Endothelial cell of umbilical vein (primary cell): ENCODE measurements around the gene LITAF. TPM values are rescaled to one million over a fixed set of nuclear protein-coding genes. Genes with fewer than 3 reads are reported as not detected.

Experiments used
- Bru-seq: library from RNA; stranded (reverse); fragments of 400-500 nt; gene quantifications from one replicate; lab custom pipeline; 2021; lab: Mats Ljungman, UMichigan
- BruChase-seq, 2 experiments: library from RNA; stranded (reverse); fragments of 400-500 nt; gene quantifications; one replicate each; lab custom pipeline; 2021; lab: Mats Ljungman, UMichigan
- BruUV-seq: library from RNA; stranded (reverse); fragments of 400-500 nt; replicated peaks from 2 replicates; lab custom pipeline; 2021; lab: Mats Ljungman, UMichigan
- CTCF ChIA-PET: fragments of 300-600, 350-600 bp; sonication (Branson Sonifier 250); formaldehyde crosslinking; loops from one replicate; lab custom pipeline; 2021; ENCODE audit warnings: antibody characterized with exemption, inconsistent platforms; lab: Charles Lee
- POLR2A ChIA-PET: fragments of 300-600, 350-600 bp; sonication (Branson Sonifier 250); formaldehyde crosslinking; loops from one replicate; lab custom pipeline; 2021; ENCODE audit warnings: antibody characterized with exemption, inconsistent platforms; lab: Charles Lee
- DNase-seq: peaks from one replicate; pipeline ENCODE4 v3.0.0-alpha.2; 2011; ENCODE audit warnings: low read depth, low spot score
- FAIRE-seq: peaks from 2 replicates; lab custom pipeline; 2011; peaks lifted over from hg19 to GRCh38; lab: Jason Lieb, UNC
- H2AFZ ChIP-seq: 2 replicates; pipeline ENCODE4 v1.6.0; 2012; ENCODE audit warnings: low read depth, low read length, control low read depth, inconsistent platforms
- H3K27ac ChIP-seq: 2 replicates; pipeline ENCODE4 v1.5.1; 2011; ENCODE audit warnings: low read depth, mild to moderate bottlenecking, control low read depth, low read length, moderate library complexity; ENCODE audit not compliant: insufficient read depth
- H3K27me3 ChIP-seq, 2 experiments: 2 replicates each; pipeline versions ENCODE4 v1.6.0 to v1.6.1; 2011; ENCODE audit warnings: low read length in 2 of 2, mixed read lengths in 1 of 2; ENCODE audit not compliant: control insufficient read depth in 2 of 2, insufficient read depth in 2 of 2
- H3K36me3 ChIP-seq, 2 experiments: 2 replicates in 1 of 2; 3 replicates in 1 of 2; pipeline ENCODE4 v1.5.1; 2011; ENCODE audit warnings: low read length in 2 of 2, mild to moderate bottlenecking in 1 of 2, moderate library complexity in 1 of 2; ENCODE audit not compliant: control insufficient read depth in 2 of 2, insufficient read depth in 2 of 2; ENCODE audit errors: extremely low read depth in 1 of 2
- H3K4me1 ChIP-seq: 3 replicates; pipeline ENCODE4 v1.5.1; 2011; ENCODE audit warnings: mild to moderate bottlenecking, low read length; ENCODE audit not compliant: control insufficient read depth, insufficient read depth; ENCODE audit errors: extremely low read depth
- H3K4me2 ChIP-seq: 2 replicates; pipeline ENCODE4 v1.6.1; 2011; ENCODE audit warnings: low read length, control low read depth, mixed read lengths; ENCODE audit not compliant: insufficient read depth
- H3K4me3 ChIP-seq, 3 experiments: fragments of 200-600 bp in 1 of 3; sonication (generic), shearing (Covaris generic) in 1 of 3; replicated peaks in 1 of 3; 2 replicates each; pipeline ENCODE4 v1.5.1; 2011 to 2016; ENCODE audit warnings: control low read depth in 3 of 3, low read length in 3 of 3, mild to moderate bottlenecking in 2 of 3, inconsistent platforms in 1 of 3, low read depth in 1 of 3, moderate library complexity in 1 of 3; ENCODE audit not compliant: insufficient read depth in 1 of 3
- H3K79me2 ChIP-seq: 2 replicates; pipeline ENCODE4 v1.6.0; 2012; ENCODE audit warnings: low read length, inconsistent platforms; ENCODE audit not compliant: control insufficient read depth, insufficient read depth
- H3K9ac ChIP-seq: replicated peaks from 2 replicates; pipeline ENCODE3; 2011; ENCODE audit warnings: low read length, control low read depth; ENCODE audit not compliant: insufficient read depth; ENCODE audit errors: extremely low read depth
- H3K9me1 ChIP-seq: replicated peaks from 3 replicates; pipeline ENCODE4 v1.6.0; 2011; ENCODE audit warnings: mild to moderate bottlenecking, low read length; ENCODE audit not compliant: control insufficient read depth, insufficient read depth; ENCODE audit errors: extremely low read depth
- H3K9me3 ChIP-seq: replicated peaks from 2 replicates; pipeline ENCODE4 v1.5.1; 2012; ENCODE audit warnings: low read length, inconsistent platforms; ENCODE audit not compliant: control insufficient read depth, insufficient read depth
- H4K20me1 ChIP-seq: replicated peaks from 2 replicates; pipeline ENCODE3; 2011; ENCODE audit warnings: mild to moderate bottlenecking, low read length; ENCODE audit not compliant: control insufficient read depth, insufficient read depth; ENCODE audit errors: extremely low read depth
- EZH2 ChIP-seq: IDR thresholded peaks from 2 replicates; pipeline ENCODE4 v1.6.1; 2012; ENCODE audit warnings: borderline replicate concordance, low read depth, mild to moderate bottlenecking, moderate library complexity, low read length, inconsistent platforms; ENCODE audit not compliant: severe bottlenecking
- FOS ChIP-seq: IDR thresholded peaks from 2 replicates; pipeline ENCODE4 v1.6.1; 2011; ENCODE audit warnings: mild to moderate bottlenecking, low read length, moderate library complexity, borderline replicate concordance; ENCODE audit not compliant: insufficient read depth
- MYC ChIP-seq: IDR thresholded peaks from one replicate; pipeline ENCODE4 v1.6.1; 2011; ENCODE audit warnings: mild to moderate bottlenecking, low read depth, low read length
- dilution Hi-C: fragments of 300-500 bp; cut with MboI; formaldehyde crosslinking; loops from one replicate; pipeline ENCODE4 v1.15.0; 2019; ENCODE audit warnings: low sequenced_read_pairs; ENCODE audit not compliant: extremely low pct_ligation_motif_present
- intact Hi-C: fragments of 100-400 bp; cut with micrococcal nuclease; formaldehyde crosslinking; loops from one replicate; pipeline ENCODE4 v1.10.0; 2022
- long read RNA-seq: library from polyadenylated mRNA; stranded (forward); transcript quantifications from one replicate; pipeline ENCODE4 v2.0.0, GENCODE V29; 2021
- polyA minus RNA-seq, 3 experiments: library from RNA; depleted of rRNA, polyadenylated mRNA; stranded (reverse); fragments of >200 nt; gene quantifications; 1 replicate in 1 of 3; 2 replicates in 2 of 3; pipeline ENCODE4 v1.2.3, GENCODE V29; 2011
- polyA plus RNA-seq, 4 experiments: library from polyadenylated mRNA; depleted of rRNA in 3 of 4; stranded (reverse) in 3 of 4; unstranded in 1 of 4; fragments of >200 nt; gene quantifications; 2 replicates each; pipeline versions ENCODE4 v1.2.1 to v1.2.3, GENCODE V29; 2011 to 2012; ENCODE audit warnings: missing spikeins in 1 of 4
- total RNA-seq: library from RNA; stranded (reverse); gene quantifications from 2 replicates; pipeline ENCODE4 v1.2.3, GENCODE V29; 2021

The LITAF gene
- total RNA-seq (15.2 and 17.4 TPM in 2 replicates), polyA plus RNA-seq (27.2 and 36.1 TPM in 2 replicates), polyA minus RNA-seq (21.5 and 26.2 TPM in 2 replicates), Bru-seq, nascent RNA (percentile 34 among the genes with signal in this experiment), BruChase-seq, experiment 1, labeled RNA remaining after a 6-hour chase (percentile 44 among the genes with signal in this experiment), BruChase-seq, experiment 2, labeled RNA remaining after a 2-hour chase (percentile 35 among the genes with signal in this experiment)
- 11.7 and 13.9 TPM in 2 replicates for polyA plus RNA-seq (2011; cell fraction: cytosol; rRNA removed)
- 4.3 and 4.5 TPM in 2 replicates for polyA plus RNA-seq (2011; cell fraction: nucleus; rRNA removed)
- 8.4 and 14.8 TPM in 2 replicates for polyA plus RNA-seq (2012)
- 72.3 TPM for polyA minus RNA-seq (2011; cell fraction: cytosol; rRNA and poly(A)+ RNA removed)
- 1.9 and 3.8 TPM in 2 replicates for polyA minus RNA-seq (2011; cell fraction: nucleus; rRNA and poly(A)+ RNA removed)
- long read RNA-seq, transcript LITAF-221 (4 exons, 2,467 nt) = major isoform, 36 of 48 reads
- long read RNA-seq, partial matches to known transcripts = 4 of 48 reads
- long read RNA-seq, other reads (novel, unspliced or antisense) = 4 of 48 reads

- H3K36me3 ChIP-seq = no peaks in the 10 kb centered on the region
- DNase-seq (no peak), FAIRE-seq (no peak)
- H2AFZ ChIP-seq = peak within 1 kb of the TSS; percentile 85
- no peaks in the 10 kb centered on the region for H3K9me3 ChIP-seq
- H3K79me2 ChIP-seq = no peaks in the 10 kb centered on the region
- H3K4me3 ChIP-seq = peak within 1 kb of the TSS; percentile 50 to 74 (median 60)
- no peaks in the 10 kb centered on the region for H3K9me1 ChIP-seq
- H3K4me2 ChIP-seq = peak within 1 kb of the TSS; percentile 83
- CTCF ChIA-PET = interaction anchor here (1.1 to 2.1 kb wide), 3 partner anchors 43 to 191 kb away, joined by 3 to 7 read pairs (median 4); no protein-coding TSS in a partner anchor
- no peak within 1 kb of the TSS for H3K27ac ChIP-seq
- dilution Hi-C loops (no loop called here), intact Hi-C loops (loop anchor here (5.0 kb wide), 1 partner anchor 90 kb away; no protein-coding TSS in a partner anchor)
- H3K27me3 ChIP-seq = peaks cover 5 to 13% of the 10 kb centered on the region in 2 experiments
- peak within 1 kb of the TSS; percentile 63 for H3K9ac ChIP-seq
- BruUV-seq = no TSS peak
- no peaks in the 10 kb centered on the region for H4K20me1 ChIP-seq
- peaks cover 5% of the 10 kb centered on the region for H3K4me1 ChIP-seq
- POLR2A ChIA-PET = no interaction called here
- TF ChIP-seq FOS = no peak
Observed at GRCh38 chr16:11586856-11587642, at the start of gene LITAF. Gene LITAF, minus strand, starts transcription at chr16:11586919. Its CDS starts 30,189 bp downstream, at chr16:11556730.

- no peak for DNase-seq
- CTCF ChIA-PET = interaction anchor here (1.0 to 2.5 kb wide), 3 partner anchors 104 to 240 kb away, joined by 3 to 14 read pairs (median 9); no protein-coding TSS in a partner anchor
- Histone ChIP-seq H3K9me1 (no peaks in the 10 kb centered on the region), H3K4me2 (no peak overlapping the region), H3K27me3 (peaks cover 2% of the 10 kb centered on the region in 2 experiments), H3K4me3 (no peak overlapping the region), H3K9ac (no peak overlapping the region), H4K20me1 (no peaks in the 10 kb centered on the region), H3K79me2 (no peaks in the 10 kb centered on the region), H3K27ac (no peak overlapping the region), H3K9me3 (no peaks in the 10 kb centered on the region), H3K36me3 (no peaks in the 10 kb centered on the region), H2AFZ (no peak overlapping the region), H3K4me1 (peaks cover 3% of the 10 kb centered on the region)
- no peak for TF ChIP-seq EZH2
- no peak for TF ChIP-seq MYC
- BruUV-seq = no TSS peak
- dilution Hi-C loops = no loop called here
- POLR2A ChIA-PET = no interaction called here
- intact Hi-C loops = no loop called here
- no peak for FAIRE-seq
Observed at GRCh38 chr16:11636172-11636721, 49.5 kb upstream of the LITAF start.
